Islet of Langerhans (tissue), 1 donor: ENCODE data around the gene CCN2.
"Not testable (repeated sequence)": the region's sequence is repeated elsewhere in the genome, so short reads cannot be mapped to it uniquely, and the experiment has no call there.

Source experiments
- FAIRE-seq: peaks from one replicate; lab custom pipeline; 2011; peaks lifted over from hg19 to GRCh38; lab: Jason Lieb, UNC

Gene CCN2

GRCh38 chr6:131909408-131910218 lies 41.6 kb downstream of the CCN2 start:
- FAIRE-seq, result peak; percentile 91

- not testable (repeated sequence) for FAIRE-seq
These were observed 42.4 kb downstream of the CCN2 start for GRCh38 chr6:131908787-131909186.

GRCh38 chr6:131903734-131904133 lies 47.4 kb downstream of the CCN2 start:
- FAIRE-seq, result not testable (repeated sequence)

GRCh38 chr6:131901326-131901873 lies 49.8 kb downstream of the CCN2 start:
- FAIRE-seq, result not testable (repeated sequence)

- no peak for FAIRE-seq
These were observed 50.9 kb downstream of the CCN2 start for GRCh38 chr6:131900231-131900630.

GRCh38 chr6:131898718-131899117 lies 52.5 kb downstream of the CCN2 start:
- FAIRE-seq, result no peak
